ENCODE results near the gene RALGPS1.

Gene RALGPS1

GRCh38 chr9:127192744-127193143 is 278.2 kb downstream of the RALGPS1 start:
- Histone ChIP-seq H3K9ac (no peak overlapping the region), H3K27ac (no peak overlapping the region), H3K4me3 (no peak overlapping the region), H3K4me2 (no peak overlapping the region), H3K36me3 (no peaks in the 10 kb centered on the region), H3K4me1 (0 out of 2 replicates have a peak, but pooled peaks cover 5% of the 10 kb centered on the region), H3K27me3 (no peaks in the 10 kb centered on the region), H3K9me3 (no peaks in the 10 kb centered on the region), H4K20me1 (no peaks in the 10 kb centered on the region)
- no peak for TF ChIP-seq Cebpa-rat (IDR thresholded peaks at IDR 0.05)

GRCh38 chr9:127193483-127193882 is 278.9 kb downstream of the RALGPS1 start:
- peaks cover 2% of the 10 kb centered on the region for H4K20me1 ChIP-seq
- no peaks in the 10 kb centered on the region for H3K36me3 ChIP-seq
- no peaks in the 10 kb centered on the region for H3K27me3 ChIP-seq
- H3K4me3 ChIP-seq, result no peak overlapping the region
- H3K4me1 ChIP-seq, result 0 out of 2 replicates have a peak, but pooled peaks cover 5% of the 10 kb centered on the region
- H3K9ac ChIP-seq, result no peak overlapping the region
- H3K27ac ChIP-seq, result no peak overlapping the region
- no peak for TF ChIP-seq Cebpa-rat (IDR thresholded peaks at IDR 0.05)
- no peak overlapping the region for H3K4me2 ChIP-seq
- H3K9me3 ChIP-seq, result no peaks in the 10 kb centered on the region

DNA sequence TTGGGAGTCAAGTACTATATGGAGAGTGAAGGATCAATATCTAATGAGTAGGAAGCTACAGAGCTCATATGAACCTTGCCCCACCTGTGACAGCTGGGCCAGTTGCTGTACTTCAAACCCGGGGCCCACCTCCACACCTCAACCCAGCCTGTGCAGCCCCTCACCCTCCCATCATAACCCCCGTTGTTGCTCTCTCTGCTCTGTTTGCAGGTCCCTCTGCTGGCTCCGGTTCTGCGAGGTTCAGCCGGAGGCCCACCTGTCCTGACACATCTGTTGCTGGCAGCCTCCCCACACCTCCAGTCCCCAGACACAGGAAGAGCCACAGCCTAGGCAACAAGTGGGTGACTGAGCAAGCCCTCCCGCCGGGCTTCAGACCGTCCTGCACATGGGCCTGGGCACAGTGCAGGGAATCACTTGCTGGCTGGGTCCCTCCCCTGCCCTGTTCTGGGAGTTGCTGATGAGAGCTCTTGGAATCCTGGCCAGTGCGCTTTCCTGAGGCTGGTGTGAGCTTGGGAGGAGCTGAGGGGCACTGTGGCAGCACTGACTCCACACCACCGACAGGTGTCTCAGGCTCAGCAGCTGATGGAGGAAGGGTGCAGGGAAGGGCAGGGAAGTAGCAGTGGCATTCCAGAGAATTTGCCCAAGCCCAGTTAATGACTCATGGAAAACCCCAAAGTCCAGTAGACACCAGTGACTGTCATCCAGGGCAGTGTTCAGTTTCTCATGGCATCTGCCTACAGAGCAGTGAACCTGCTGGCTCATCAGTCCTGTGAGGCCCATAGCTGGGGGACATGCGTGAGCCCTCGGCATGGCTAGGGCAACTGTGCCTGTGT is 280.5 kb downstream of the RALGPS1 start:
- Histone ChIP-seq H3K36me3 (no peaks in the 10 kb centered on the region), H4K20me1 (peaks cover 8% of the 10 kb centered on the region), H3K27ac (no peak overlapping the region), H3K4me2 (no peak overlapping the region), H3K4me1 (0 out of 2 replicates have a peak, but pooled peaks cover 5% of the 10 kb centered on the region), H3K4me3 (no peak overlapping the region), H3K27me3 (no peaks in the 10 kb centered on the region), H3K9me3 (no peaks in the 10 kb centered on the region), H3K9ac (no peak overlapping the region)
- no peak for TF ChIP-seq Cebpa-rat (IDR thresholded peaks at IDR 0.05)

DNA sequence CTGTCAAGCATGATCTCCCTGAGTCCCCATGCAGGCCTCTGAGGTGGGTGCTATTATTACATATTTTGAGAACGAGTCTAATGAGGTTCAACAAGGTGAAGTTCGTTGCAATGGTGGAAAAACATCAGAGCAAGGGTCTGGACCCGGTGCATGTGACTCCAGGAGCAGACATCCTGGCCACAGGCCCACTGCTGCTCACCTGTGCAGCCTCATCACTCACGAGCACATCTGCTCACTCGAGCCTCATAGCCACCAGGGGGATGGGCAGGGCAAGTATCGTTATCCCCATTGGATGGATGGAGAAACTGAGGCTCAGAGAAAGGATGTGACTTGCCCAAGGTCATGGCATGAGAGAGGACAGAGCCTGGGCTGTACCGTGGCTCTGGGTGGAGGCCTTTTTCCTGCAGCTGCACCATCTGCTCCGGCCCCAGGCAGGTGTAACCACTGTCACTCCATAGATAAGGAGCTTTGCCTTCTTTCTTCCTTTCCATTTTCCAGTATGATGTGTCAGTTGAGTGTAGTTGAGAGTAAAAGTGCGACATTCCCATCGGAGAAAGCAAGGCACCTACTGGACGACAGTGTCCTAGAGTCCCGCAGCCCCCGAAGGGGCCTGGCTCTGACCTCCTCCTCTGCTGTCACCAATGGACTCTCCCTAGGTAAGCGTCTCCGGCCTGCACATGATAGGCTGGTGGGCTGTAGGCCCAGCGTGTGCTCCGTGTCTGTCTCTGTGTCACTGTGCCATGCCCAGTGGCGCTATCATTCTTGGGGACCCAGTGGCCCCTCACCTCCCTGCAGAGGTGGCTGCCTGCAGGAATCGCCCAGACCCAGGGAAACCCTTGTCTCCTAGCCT is 281.6 kb downstream of the RALGPS1 start:
- peaks cover 8% of the 10 kb centered on the region for H4K20me1 ChIP-seq
- H3K4me2 ChIP-seq, result no peak overlapping the region
- no peak overlapping the region for H3K4me3 ChIP-seq
- no peak overlapping the region for H3K9ac ChIP-seq
- H3K36me3 ChIP-seq, result no peaks in the 10 kb centered on the region
- no peak for TF ChIP-seq Cebpa-rat (IDR thresholded peaks at IDR 0.05)
- H3K9me3 ChIP-seq, result no peaks in the 10 kb centered on the region
- 0 out of 2 replicates have a peak, but pooled peaks cover 5% of the 10 kb centered on the region for H3K4me1 ChIP-seq
- H3K27me3 ChIP-seq, result no peaks in the 10 kb centered on the region
- H3K27ac ChIP-seq, result no peak overlapping the region

DNA sequence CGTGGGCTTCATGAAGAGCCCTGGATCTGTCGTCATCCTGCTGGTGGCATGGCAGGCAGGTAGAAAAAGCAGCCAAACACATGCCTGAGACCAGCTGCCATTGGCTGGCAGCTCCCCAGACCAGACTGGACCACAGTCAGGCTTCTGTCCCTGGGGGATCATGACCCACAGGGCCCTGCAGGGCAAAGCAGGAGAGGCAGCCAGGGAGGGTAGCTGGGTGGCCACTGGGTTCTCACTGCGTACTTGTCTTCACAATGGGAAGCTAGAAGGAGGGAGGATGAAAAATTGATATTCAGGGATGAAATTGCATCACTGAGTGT is 282.2 kb downstream of the RALGPS1 start:
- Histone ChIP-seq H3K27ac (no peak overlapping the region), H4K20me1 (peaks cover 8% of the 10 kb centered on the region), H3K27me3 (no peaks in the 10 kb centered on the region), H3K9ac (no peak overlapping the region), H3K4me2 (no peak overlapping the region), H3K4me3 (no peak overlapping the region), H3K9me3 (no peaks in the 10 kb centered on the region), H3K4me1 (0 out of 2 replicates have a peak, but pooled peaks cover 5% of the 10 kb centered on the region), H3K36me3 (no peaks in the 10 kb centered on the region)
- no peak for TF ChIP-seq Cebpa-rat (IDR thresholded peaks at IDR 0.05)

GRCh38 chr9:127197186-127197860 is 282.7 kb downstream of the RALGPS1 start:
- Histone ChIP-seq H3K27me3 (no peaks in the 10 kb centered on the region), H3K9ac (no peak overlapping the region), H3K9me3 (no peaks in the 10 kb centered on the region), H3K4me3 (no peak overlapping the region), H4K20me1 (peaks cover 8% of the 10 kb centered on the region), H3K36me3 (no peaks in the 10 kb centered on the region), H3K27ac (no peak overlapping the region), H3K4me1 (0 out of 2 replicates have a peak, but pooled peaks cover 5% of the 10 kb centered on the region), H3K4me2 (no peak overlapping the region)
- no peak for TF ChIP-seq Cebpa-rat (IDR thresholded peaks at IDR 0.05)

- H3K9me3 ChIP-seq, result no peaks in the 10 kb centered on the region
Observed at GRCh38 chr9:127197861-127198430, 283.4 kb downstream of the RALGPS1 start.

GRCh38 chr9:127198587-127198986 is 284.0 kb downstream of the RALGPS1 start:
- no peak overlapping the region for H3K9ac ChIP-seq
- H3K9me3 ChIP-seq, result no peaks in the 10 kb centered on the region
- no peak for TF ChIP-seq Cebpa-rat (IDR thresholded peaks at IDR 0.05)
- H3K27ac ChIP-seq, result no peak overlapping the region
- no peak overlapping the region for H3K4me2 ChIP-seq
- no peaks in the 10 kb centered on the region for H3K36me3 ChIP-seq
- H4K20me1 ChIP-seq, result peaks cover 8% of the 10 kb centered on the region
- H3K4me1 ChIP-seq, result 0 out of 2 replicates have a peak, but pooled peaks cover 5% of the 10 kb centered on the region
- no peaks in the 10 kb centered on the region for H3K27me3 ChIP-seq
- H3K4me3 ChIP-seq, result no peak overlapping the region

More at GRCh38 chr9:127197861-127198430, 283.4 kb downstream of the RALGPS1 start:
- Histone ChIP-seq H3K36me3 (no peaks in the 10 kb centered on the region), H3K4me2 (no peak overlapping the region), H3K27me3 (no peaks in the 10 kb centered on the region), H3K9ac (no peak overlapping the region), H4K20me1 (peaks cover 8% of the 10 kb centered on the region), H3K4me3 (no peak overlapping the region), H3K27ac (no peak overlapping the region), H3K4me1 (0 out of 2 replicates have a peak, but pooled peaks cover 5% of the 10 kb centered on the region)
- no peak for TF ChIP-seq Cebpa-rat (IDR thresholded peaks at IDR 0.05)
